Epithelial cell of esophagus (primary cell): ENCODE results near the gene CNKSR1.

ENCODE experiments used
- DNase-seq: peaks from one replicate; pipeline ENCODE4 v3.0.0; 2010; ENCODE audit warnings: low read depth
- H3K4me3 ChIP-seq: 2 replicates; pipeline ENCODE4 v1.5.1; 2011; ENCODE audit warnings: mild to moderate bottlenecking, low read length, control low read depth
- TF ChIP-seq, protein P1 (sequence below): IDR thresholded peaks from 2 replicates; pipeline ENCODE4 v1.5.1; 2011; ENCODE audit warnings: low read depth, mild to moderate bottlenecking, low read length, control low read depth, inconsistent platforms; ENCODE audit not compliant: insufficient read depth; ENCODE audit errors: missing control alignments

Gene CNKSR1

DNA sequence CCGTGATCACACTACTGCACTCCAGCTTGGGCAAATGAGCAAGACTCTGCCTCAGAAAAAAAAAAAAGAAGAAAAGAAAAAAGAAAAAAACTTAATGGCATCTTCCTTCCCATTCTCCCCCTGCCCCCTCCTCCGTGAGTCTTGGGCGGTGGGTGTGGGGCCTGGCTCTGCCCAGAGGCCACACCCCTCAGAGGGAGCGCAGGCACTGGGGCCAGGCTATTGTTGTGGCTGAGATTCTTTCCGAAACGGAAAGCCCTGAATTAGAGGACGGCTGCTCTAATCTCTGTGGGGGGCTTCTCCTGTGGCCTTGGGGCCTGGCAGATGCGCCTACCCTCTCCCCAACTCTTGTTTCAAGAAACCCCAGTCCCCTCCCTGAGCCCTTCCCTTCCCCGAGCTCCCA, 22.5 kb upstream of the CNKSR1 start:
- DNase-seq = no peak
- H3K4me3 ChIP-seq = no peak overlapping the region
- TF ChIP-seq, protein P1, sequence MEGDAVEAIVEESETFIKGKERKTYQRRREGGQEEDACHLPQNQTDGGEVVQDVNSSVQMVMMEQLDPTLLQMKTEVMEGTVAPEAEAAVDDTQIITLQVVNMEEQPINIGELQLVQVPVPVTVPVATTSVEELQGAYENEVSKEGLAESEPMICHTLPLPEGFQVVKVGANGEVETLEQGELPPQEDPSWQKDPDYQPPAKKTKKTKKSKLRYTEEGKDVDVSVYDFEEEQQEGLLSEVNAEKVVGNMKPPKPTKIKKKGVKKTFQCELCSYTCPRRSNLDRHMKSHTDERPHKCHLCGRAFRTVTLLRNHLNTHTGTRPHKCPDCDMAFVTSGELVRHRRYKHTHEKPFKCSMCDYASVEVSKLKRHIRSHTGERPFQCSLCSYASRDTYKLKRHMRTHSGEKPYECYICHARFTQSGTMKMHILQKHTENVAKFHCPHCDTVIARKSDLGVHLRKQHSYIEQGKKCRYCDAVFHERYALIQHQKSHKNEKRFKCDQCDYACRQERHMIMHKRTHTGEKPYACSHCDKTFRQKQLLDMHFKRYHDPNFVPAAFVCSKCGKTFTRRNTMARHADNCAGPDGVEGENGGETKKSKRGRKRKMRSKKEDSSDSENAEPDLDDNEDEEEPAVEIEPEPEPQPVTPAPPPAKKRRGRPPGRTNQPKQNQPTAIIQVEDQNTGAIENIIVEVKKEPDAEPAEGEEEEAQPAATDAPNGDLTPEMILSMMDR = no peak

- DNase-seq = no peak
Observed at GRCh38 chr1:26155370-26156284, 21.7 kb upstream of the CNKSR1 start.

DNA sequence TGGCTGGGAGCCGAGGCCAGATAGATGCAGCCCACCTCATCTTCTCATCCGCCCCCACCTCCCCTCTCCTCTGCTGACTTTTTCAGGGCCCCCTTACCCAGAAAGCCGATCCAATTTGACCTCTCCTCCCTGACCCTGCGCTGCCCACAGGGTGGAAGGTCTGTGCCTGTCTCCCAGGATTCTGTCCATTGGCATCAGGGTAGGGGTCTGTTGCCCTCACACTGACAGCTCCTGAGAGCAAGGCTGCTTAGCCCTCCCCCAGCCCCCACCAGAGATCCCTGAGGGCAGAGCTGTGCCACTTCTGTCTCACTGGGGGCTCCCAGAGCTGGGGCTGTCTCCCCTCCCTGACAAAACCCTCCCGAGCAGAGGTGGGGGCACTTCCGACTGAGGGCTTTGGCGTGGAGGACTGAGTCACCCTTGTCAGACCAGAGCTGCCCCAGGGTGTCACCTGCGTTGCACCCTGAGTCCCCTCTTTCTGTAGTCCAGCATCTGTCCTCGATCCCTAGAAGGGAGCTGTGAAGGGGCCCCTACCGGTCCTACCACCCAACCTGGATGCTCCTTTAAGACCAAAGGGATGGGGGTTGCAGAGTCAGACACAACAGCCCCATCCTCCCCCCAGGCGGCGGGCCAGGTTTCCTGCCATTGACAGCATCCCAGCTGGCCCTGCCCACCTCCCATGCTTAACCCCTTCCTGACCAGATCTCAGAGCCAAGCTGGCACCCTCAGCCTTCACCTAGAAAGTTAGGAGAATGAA, 20.8 kb upstream of the CNKSR1 start:
- H3K4me3 ChIP-seq = no peak overlapping the region
- TF ChIP-seq, protein P1 = no peak
- DNase-seq = no peak

More at GRCh38 chr1:26155370-26156284, 21.7 kb upstream of the CNKSR1 start:
- TF ChIP-seq, protein P1 = no peak
- H3K4me3 ChIP-seq = no peak overlapping the region

DNA sequence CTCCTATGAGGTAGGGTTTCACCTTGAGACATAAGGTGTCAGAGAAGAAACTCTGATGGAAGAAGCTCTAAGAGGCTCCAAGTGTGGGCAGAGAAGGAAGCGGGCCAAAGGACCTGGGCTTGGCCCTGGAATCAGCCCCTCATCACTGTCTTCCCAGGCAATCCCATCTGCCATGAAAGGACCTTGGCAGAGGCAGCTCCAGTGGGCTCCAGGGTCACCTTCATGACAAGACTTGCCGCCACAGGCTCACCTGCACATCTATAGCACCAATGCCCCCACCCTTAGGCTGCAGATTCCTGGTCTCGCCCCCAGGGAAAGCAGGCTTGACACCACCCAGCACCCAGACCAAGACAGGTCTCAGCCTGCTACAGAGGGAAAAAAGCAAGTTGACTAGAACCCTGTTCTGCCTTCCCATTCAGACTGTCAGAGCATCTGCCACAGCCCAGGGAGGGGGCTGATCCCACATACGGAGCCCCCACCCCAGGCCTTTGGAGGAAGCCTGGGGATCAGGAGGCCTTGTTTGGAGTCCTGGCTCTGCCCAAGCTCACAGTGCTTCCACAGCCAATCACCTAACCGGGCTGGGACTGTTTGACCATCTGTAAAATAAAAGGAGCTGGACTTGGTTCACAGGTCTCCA, 18.9 kb upstream of the CNKSR1 start:
- H3K4me3 ChIP-seq = no peak overlapping the region

DNA sequence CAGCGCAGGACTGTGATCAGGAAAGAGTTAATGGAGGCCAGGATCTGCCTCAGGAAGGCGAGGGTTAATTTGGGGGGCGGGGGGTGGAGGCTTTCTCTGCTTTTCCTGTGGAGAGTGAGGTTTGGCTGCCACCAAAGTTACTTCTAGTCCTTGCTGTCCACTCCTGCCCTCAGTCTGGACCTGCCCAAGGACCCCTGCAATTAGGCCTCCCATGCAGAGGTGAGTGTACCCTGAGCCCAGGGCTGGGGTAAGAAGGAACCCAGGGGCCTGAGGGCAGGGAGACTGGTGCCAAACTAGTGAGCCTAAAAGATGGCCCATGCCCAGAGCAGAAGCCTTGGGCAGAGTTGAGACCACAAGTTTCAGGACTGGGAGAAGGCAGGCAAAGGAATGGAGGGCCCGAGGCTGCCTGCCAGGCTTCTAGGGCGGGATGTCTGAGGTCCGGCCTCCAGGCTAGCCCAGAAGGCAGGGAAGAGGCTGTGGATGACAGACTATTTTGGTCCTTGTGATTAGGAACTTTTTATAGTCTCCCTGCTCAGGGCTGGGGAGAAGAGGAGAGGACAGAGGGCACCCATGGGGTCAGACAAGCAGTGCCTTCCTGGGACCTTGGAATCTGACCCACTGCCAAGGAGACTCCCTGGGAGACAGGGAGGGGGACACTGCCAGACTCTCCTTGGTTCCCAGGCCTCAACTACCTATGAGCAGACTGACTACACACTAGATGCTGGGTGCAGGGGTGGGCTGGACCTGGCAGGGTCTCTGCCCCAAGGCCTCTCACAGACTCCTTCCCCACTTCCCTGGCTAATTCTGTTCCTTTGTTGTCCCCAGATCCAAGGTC, 18.2 kb upstream of the CNKSR1 start, which contains the start of gene FAM110D:
Gene FAM110D (plus strand): TSS at position 172 of the 835 bp plus-strand sequence. CDS start 2,213 bp downstream, outside the sequence.
- no peak within 1 kb of the TSS for H3K4me3 ChIP-seq
- no peak for DNase-seq
- TF ChIP-seq, protein P1 = no peak

More for the DNA sequence above, 18.9 kb upstream of the CNKSR1 start:
- no peak for DNase-seq
- TF ChIP-seq, protein P1 = no peak

DNA sequence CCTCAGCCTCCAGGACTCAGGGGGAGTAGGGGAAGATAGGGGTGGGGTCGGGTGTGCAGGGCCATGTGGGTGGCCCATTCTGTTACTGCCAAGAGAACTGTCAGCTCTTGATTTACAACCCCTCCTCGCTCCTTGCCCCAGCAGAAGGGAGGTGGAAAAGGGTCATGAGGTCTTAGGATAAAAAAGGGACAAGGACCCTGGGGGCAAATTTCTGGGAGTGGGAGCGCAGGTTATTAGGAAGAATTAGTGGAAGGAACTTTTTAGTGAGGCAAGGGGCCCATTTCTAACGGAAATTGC, 17.6 kb upstream of the CNKSR1 start:
- no peak for DNase-seq
- H3K4me3 ChIP-seq = no peak overlapping the region
- TF ChIP-seq, protein P1 = no peak
